ENCODE results near the gene TBC1D5.
"Not testable (repeated sequence)": the region's sequence is repeated elsewhere in the genome, so short reads cannot be mapped to it uniquely, and the experiment has no call there.

TBC1D5 gene

GRCh38 chr3:17638356-17638755 is 104.1 kb downstream of the TBC1D5 start:
- no peak for DNase-seq (ENCODE audit: low spot score)
- in situ Hi-C loops (cut with MboI; ENCODE audit: low pct_unique_long_range_greater_than_20kb, low sequenced_read_pairs, unreplicated experiment): no loop called here
- TF ChIP-seq, protein P1, sequence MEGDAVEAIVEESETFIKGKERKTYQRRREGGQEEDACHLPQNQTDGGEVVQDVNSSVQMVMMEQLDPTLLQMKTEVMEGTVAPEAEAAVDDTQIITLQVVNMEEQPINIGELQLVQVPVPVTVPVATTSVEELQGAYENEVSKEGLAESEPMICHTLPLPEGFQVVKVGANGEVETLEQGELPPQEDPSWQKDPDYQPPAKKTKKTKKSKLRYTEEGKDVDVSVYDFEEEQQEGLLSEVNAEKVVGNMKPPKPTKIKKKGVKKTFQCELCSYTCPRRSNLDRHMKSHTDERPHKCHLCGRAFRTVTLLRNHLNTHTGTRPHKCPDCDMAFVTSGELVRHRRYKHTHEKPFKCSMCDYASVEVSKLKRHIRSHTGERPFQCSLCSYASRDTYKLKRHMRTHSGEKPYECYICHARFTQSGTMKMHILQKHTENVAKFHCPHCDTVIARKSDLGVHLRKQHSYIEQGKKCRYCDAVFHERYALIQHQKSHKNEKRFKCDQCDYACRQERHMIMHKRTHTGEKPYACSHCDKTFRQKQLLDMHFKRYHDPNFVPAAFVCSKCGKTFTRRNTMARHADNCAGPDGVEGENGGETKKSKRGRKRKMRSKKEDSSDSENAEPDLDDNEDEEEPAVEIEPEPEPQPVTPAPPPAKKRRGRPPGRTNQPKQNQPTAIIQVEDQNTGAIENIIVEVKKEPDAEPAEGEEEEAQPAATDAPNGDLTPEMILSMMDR (IDR thresholded peaks at IDR 0.05; ENCODE audit: extremely low read depth, insufficient read depth, missing control alignments): no peak

- in situ Hi-C loops (cut with MboI; ENCODE audit: low pct_unique_long_range_greater_than_20kb, low sequenced_read_pairs, unreplicated experiment); DNase-seq (ENCODE audit: low spot score): not testable (repeated sequence)
Observed at GRCh38 chr3:17635675-17636074, 106.8 kb downstream of the TBC1D5 start.

DNA sequence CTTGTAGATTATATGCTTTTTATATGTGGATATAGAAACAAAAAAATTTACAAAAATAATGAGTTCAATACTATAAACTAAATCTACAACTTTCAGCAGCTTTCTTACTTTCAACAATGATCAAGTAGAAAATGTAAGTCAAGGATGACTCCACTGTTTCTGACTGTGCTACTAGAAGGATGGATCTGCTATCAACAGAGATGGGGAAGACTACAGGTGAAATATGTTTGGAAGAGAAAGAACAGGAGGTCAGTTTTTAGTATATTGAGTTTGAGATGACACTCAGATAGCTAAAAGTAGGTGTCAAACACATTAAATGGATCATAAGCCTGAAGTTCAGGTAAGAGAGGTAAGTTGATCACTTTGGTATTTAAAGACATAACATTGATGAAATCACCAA is 107.5 kb downstream of the TBC1D5 start:
- DNase-seq (ENCODE audit: low spot score): no peak
- in situ Hi-C loops (cut with MboI; ENCODE audit: low pct_unique_long_range_greater_than_20kb, low sequenced_read_pairs, unreplicated experiment): no loop called here
- TF ChIP-seq, protein P1 (IDR thresholded peaks at IDR 0.05; ENCODE audit: extremely low read depth, insufficient read depth, missing control alignments): no peak

DNA sequence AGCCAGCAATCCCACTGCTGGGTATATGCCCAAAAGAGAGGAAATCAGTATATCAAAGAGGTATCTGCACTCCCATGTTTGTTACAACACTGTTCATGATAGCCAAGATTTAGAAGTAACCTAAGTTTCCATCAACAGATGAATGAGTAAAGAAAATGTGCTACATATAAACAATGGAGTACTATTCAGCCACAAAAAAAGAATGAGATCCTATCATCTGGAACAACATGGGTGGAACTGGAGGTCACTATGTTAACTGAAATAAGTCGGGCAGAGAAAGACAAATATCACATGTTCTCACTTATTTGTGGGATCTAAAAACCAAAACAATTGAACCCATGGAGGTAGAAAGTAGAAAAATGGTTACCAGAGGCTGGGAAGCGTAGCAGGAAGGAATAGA is 108.2 kb downstream of the TBC1D5 start:
- no peak for DNase-seq (ENCODE audit: low spot score)
- TF ChIP-seq, protein P1 (IDR thresholded peaks at IDR 0.05; ENCODE audit: extremely low read depth, insufficient read depth, missing control alignments): no peak
- in situ Hi-C loops (cut with MboI; ENCODE audit: low pct_unique_long_range_greater_than_20kb, low sequenced_read_pairs, unreplicated experiment): no loop called here

DNA sequence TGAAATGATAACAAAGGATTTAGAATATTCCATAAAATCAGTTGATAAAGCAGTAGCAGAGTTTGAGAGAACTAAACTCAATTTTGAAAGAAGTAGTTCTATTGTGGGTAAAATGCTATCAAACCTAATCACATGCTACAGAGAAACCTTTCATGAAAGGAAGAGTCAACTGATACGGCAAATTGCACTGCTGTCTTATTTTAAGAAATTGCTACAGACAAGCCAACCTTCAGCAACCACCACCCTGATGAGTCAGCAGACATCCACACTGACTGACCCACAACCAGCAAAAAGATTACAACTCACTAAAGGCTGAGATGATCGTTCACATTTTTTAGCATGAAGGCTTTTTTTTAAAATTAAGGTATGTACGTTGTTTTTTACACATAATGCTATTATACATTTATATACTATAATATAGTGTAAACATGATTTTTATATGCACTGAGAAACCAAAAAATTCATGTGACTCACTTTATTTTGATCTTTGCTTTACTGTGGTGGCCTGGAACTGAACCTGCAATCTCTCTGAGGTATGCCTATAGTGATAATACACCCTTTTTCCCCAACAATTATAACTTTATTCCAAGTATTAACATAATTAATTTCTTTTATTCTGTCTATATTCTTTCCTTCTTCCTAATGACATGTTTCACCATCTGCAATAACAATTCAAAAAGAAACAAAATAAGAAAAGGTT is 109.9 kb downstream of the TBC1D5 start:
- in situ Hi-C loops (cut with MboI; ENCODE audit: low pct_unique_long_range_greater_than_20kb, low sequenced_read_pairs, unreplicated experiment): no loop called here
- TF ChIP-seq, protein P1 (IDR thresholded peaks at IDR 0.05; ENCODE audit: extremely low read depth, insufficient read depth, missing control alignments): no peak
- DNase-seq (ENCODE audit: low spot score): no peak

GRCh38 chr3:17631609-17632008 is 110.8 kb downstream of the TBC1D5 start:
- TF ChIP-seq, protein P1 (IDR thresholded peaks at IDR 0.05; ENCODE audit: extremely low read depth, insufficient read depth, missing control alignments): no peak
- no peak for DNase-seq (ENCODE audit: low spot score)
- in situ Hi-C loops (cut with MboI; ENCODE audit: low pct_unique_long_range_greater_than_20kb, low sequenced_read_pairs, unreplicated experiment): no loop called here

DNA sequence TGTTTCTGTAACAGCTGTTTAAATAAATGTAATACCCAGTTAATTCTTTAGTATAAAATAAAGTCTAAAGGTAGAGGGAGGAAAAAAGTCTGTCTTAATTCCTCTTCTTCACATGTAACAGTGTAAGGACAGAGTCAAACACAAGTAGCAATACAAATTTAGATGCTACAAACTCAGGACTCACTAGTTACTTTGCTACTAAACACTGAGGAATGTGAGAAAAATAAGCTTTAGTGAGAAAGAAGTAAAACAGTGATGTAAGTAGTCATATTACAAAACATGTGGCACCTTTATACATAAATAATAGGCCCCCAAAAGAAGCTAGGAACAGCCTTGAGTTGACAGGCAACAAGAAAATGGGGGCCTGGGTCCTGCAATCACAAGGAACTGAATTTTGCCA is 113.0 kb downstream of the TBC1D5 start:
- in situ Hi-C loops (cut with MboI; ENCODE audit: low pct_unique_long_range_greater_than_20kb, low sequenced_read_pairs, unreplicated experiment): no loop called here
- TF ChIP-seq, protein P1 (IDR thresholded peaks at IDR 0.05; ENCODE audit: extremely low read depth, insufficient read depth, missing control alignments): no peak
- no peak for DNase-seq (ENCODE audit: low spot score)

Measured in GM13977 (cell line).